Measurements from ENCODE around the gene CHST13. TPM values are rescaled to one million over a fixed set of nuclear protein-coding genes. Genes with fewer than 3 reads are reported as not detected.

The CHST13 gene
- total RNA-seq, 1 donor from 2014 or later, result 4.2 TPM

DNA sequence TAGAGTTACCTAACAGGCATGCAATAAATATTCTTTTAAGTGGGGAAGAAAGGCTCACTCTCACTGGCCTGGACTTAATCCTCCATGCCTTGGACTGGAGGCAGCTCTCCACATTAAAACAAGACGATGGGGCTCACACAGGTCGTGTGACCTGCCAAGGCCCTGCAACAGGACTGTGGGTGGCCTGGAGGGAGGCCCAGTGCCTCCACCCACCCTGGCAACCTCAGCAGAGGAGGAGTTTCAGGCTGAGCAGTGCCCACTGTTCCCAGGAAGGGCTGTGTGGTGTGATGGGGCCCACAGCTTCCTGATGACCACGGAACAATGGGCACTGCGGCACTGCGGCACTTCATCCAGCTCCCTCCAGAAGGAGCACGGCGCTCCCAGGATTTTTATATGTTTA lies 11.9 kb upstream of the CHST13 start:
- Histone ChIP-seq H3K9me3 (no peaks in the 10 kb centered on the region), H3K4me3 (no peak overlapping the region), H3K36me3 (no peaks in the 10 kb centered on the region), H3K27ac (no peak overlapping the region), H3K27me3 (no peaks in the 10 kb centered on the region), H3K4me1 (no peaks in the 10 kb centered on the region)
- DNase-seq (ENCODE audit: extremely low spot score in 2 of 2), result no peak
- TF ChIP-seq POLR2A (IDR thresholded peaks at IDR 0.05) (no peak), POLR2AphosphoS5 (IDR thresholded peaks at IDR 0.05; ENCODE audit: insufficient read depth in 1 of 2, low read depth in 1 of 2) (no peak)
- TF ChIP-seq, protein P1, sequence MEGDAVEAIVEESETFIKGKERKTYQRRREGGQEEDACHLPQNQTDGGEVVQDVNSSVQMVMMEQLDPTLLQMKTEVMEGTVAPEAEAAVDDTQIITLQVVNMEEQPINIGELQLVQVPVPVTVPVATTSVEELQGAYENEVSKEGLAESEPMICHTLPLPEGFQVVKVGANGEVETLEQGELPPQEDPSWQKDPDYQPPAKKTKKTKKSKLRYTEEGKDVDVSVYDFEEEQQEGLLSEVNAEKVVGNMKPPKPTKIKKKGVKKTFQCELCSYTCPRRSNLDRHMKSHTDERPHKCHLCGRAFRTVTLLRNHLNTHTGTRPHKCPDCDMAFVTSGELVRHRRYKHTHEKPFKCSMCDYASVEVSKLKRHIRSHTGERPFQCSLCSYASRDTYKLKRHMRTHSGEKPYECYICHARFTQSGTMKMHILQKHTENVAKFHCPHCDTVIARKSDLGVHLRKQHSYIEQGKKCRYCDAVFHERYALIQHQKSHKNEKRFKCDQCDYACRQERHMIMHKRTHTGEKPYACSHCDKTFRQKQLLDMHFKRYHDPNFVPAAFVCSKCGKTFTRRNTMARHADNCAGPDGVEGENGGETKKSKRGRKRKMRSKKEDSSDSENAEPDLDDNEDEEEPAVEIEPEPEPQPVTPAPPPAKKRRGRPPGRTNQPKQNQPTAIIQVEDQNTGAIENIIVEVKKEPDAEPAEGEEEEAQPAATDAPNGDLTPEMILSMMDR (IDR thresholded peaks at IDR 0.05), result no peak
- intact Hi-C loops (cut with DNase I), result no loop called here

DNA sequence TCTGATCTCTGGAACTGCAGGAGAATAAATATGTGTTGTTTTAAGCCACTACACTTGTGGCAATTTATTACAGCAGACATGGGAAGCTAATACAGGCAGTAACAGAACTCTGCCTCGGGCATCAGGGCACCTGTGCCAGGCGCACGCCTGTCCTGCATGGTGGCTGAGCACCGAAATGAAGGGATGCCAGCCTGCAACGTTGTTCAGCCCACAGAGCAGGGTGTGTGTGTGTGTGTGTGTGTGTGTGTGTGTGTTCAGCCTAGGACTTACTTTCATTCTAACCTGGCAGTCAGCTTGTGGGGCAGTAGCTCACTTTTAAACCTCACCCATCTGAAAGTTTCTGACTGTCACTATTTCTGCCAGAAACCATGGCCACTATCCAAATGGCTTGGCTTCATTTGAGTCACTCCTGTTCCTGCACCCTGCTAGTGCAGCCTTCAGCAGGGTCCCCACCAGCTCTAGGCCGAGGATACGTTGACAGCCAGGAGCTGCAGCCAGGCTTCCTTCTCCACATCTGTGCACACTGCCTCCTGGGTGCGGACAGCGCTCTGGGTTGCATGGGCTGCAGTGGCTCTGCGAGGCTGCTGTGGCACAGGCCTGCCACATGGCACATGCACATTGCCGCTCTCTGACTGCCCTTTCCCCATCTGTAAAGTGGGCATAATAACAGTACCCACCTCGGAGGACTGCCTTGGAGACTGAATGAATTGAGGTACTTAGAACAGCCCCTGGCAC lies 10.9 kb upstream of the CHST13 start:
- intact Hi-C loops (cut with DNase I), result no loop called here
- H3K27ac ChIP-seq, result no peak overlapping the region
- no peak overlapping the region for H3K4me3 ChIP-seq
- TF ChIP-seq POLR2A (IDR thresholded peaks at IDR 0.05), result no peak
- TF ChIP-seq, protein P1 (IDR thresholded peaks at IDR 0.05), result no peak
- no peak for TF ChIP-seq POLR2AphosphoS5 (IDR thresholded peaks at IDR 0.05; ENCODE audit: insufficient read depth in 1 of 2, low read depth in 1 of 2)
- H3K4me1 ChIP-seq, result no peaks in the 10 kb centered on the region
- no peaks in the 10 kb centered on the region for H3K36me3 ChIP-seq
- H3K9me3 ChIP-seq, result no peaks in the 10 kb centered on the region
- DNase-seq (ENCODE audit: extremely low spot score in 2 of 2), result no peak
- H3K27me3 ChIP-seq, result no peaks in the 10 kb centered on the region

DNA sequence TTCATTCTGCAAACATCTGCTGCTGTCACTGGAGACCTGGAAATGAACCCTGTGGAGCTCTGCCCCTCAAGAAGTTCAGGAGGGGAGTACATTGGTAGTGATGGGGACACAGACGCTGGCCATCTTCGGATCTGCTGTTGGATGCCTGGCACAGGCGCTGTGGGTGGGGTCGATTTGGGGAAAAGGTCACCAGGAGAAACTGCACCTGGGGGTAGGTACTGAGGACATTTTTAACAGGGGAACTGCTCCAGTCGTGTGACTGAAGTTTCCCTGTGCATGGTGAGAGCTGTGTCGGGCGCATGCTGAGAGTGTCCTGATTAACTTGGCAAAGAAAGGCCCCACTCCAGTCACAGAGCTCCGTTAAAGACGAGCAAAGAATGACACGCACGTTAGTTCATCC lies 9.8 kb upstream of the CHST13 start:
- TF ChIP-seq POLR2A (IDR thresholded peaks at IDR 0.05) (no peak), POLR2AphosphoS5 (IDR thresholded peaks at IDR 0.05; ENCODE audit: insufficient read depth in 1 of 2, low read depth in 1 of 2) (no peak)
- TF ChIP-seq, protein P1 (IDR thresholded peaks at IDR 0.05), result no peak
- H3K9me3 ChIP-seq, result no peaks in the 10 kb centered on the region
- no peaks in the 10 kb centered on the region for H3K36me3 ChIP-seq
- no peak overlapping the region for H3K27ac ChIP-seq
- H3K4me3 ChIP-seq, result no peak overlapping the region
- H3K27me3 ChIP-seq, result no peaks in the 10 kb centered on the region
- DNase-seq (ENCODE audit: extremely low spot score in 2 of 2), result no peak
- intact Hi-C loops (cut with DNase I), result no loop called here
- no peaks in the 10 kb centered on the region for H3K4me1 ChIP-seq

DNA sequence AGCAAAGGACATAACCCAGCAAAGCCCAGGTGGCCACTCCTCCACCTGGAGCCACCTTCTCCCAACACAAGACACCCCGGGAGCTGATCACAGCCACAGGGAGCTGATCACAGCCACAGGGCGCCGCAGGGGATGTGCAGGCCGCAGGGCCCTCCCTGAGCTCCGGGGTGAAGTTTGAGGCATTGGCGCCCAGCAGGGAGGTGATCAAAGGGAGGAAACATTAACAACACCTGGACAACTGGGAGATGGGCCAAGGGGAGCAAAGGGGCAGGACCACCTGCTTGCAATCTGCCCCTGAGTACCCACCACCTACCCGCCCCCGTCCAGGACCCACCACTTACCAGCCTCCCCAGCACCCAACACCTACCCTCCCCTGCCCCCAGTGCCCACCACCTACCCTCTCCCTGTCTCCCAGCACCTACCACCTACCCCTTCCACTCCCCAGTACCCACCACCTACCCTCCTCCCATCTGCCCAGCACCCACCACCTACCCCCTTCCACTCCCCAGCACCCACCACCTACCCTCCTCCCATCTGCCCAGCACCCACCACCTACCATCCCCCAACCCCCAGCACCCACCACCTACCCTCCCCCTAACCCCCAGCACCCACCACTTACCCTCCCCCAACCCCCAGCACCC lies 8.8 kb upstream of the CHST13 start:
- TF ChIP-seq POLR2A (IDR thresholded peaks at IDR 0.05) (no peak), POLR2AphosphoS5 (IDR thresholded peaks at IDR 0.05; ENCODE audit: insufficient read depth in 1 of 2, low read depth in 1 of 2) (no peak)
- TF ChIP-seq, protein P1 (IDR thresholded peaks at IDR 0.05), result no peak
- Histone ChIP-seq H3K27me3 (no peaks in the 10 kb centered on the region), H3K27ac (no peak overlapping the region), H3K4me1 (no peaks in the 10 kb centered on the region), H3K4me3 (no peak overlapping the region), H3K9me3 (no peaks in the 10 kb centered on the region), H3K36me3 (no peaks in the 10 kb centered on the region)
- no peak for DNase-seq (ENCODE audit: extremely low spot score in 2 of 2)
- intact Hi-C loops (cut with DNase I), result no loop called here
